UCSD-AML1 (cell line): ENCODE measurements around the gene SGO2.

Source experiments
- DNase-seq: peaks from one replicate; lab custom pipeline; 2025; ENCODE audit not compliant: unreplicated experiment; lab: John Stamatoyannopoulos, UW

Gene SGO2, protein sequence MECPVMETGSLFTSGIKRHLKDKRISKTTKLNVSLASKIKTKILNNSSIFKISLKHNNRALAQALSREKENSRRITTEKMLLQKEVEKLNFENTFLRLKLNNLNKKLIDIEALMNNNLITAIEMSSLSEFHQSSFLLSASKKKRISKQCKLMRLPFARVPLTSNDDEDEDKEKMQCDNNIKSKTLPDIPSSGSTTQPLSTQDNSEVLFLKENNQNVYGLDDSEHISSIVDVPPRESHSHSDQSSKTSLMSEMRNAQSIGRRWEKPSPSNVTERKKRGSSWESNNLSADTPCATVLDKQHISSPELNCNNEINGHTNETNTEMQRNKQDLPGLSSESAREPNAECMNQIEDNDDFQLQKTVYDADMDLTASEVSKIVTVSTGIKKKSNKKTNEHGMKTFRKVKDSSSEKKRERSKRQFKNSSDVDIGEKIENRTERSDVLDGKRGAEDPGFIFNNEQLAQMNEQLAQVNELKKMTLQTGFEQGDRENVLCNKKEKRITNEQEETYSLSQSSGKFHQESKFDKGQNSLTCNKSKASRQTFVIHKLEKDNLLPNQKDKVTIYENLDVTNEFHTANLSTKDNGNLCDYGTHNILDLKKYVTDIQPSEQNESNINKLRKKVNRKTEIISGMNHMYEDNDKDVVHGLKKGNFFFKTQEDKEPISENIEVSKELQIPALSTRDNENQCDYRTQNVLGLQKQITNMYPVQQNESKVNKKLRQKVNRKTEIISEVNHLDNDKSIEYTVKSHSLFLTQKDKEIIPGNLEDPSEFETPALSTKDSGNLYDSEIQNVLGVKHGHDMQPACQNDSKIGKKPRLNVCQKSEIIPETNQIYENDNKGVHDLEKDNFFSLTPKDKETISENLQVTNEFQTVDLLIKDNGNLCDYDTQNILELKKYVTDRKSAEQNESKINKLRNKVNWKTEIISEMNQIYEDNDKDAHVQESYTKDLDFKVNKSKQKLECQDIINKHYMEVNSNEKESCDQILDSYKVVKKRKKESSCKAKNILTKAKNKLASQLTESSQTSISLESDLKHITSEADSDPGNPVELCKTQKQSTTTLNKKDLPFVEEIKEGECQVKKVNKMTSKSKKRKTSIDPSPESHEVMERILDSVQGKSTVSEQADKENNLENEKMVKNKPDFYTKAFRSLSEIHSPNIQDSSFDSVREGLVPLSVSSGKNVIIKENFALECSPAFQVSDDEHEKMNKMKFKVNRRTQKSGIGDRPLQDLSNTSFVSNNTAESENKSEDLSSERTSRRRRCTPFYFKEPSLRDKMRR

DNA sequence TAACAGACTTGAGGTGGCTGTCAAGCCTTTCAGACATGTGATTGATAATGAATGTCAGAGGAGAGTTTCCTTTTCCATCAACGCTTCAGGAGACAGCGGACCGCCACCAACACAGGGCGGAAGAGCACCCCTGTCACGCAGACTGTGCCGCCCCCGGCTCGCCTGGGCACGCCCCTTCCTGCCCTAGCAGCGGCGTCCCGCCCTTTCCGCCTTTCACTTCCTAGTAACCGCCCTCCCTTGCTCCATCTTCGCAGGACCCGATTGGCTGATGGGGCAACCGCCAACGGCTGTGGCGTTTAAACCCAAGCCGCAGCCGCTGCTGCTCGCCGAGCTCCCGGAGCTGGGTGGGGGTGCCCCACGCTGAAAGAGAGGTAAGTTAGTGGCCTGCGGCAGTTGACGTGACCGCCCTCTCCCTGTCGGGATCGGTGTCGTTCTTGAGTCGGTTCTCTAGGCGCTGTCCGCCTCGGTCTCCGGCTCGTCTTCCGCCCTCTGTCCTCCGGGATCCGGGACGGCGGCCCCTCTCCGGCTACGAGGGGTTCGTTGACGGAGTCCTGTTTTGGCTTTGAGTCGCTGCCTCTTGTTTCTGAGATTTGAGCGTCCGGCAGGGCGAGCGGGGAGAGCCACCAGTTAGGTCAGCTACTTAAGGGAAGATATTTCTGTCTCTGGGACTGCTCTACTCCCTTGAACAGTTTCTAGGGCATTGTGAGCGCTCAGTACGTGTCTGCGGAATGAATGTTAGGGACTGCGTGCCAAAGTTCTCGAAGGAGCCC, at the start of gene SGO2:
SGO2 (plus strand) TSS at position 326 of the 770 bp plus-strand sequence. CDS start 6,769 bp downstream, outside the sequence.
- DNase-seq: peak; percentile 95

DNA sequence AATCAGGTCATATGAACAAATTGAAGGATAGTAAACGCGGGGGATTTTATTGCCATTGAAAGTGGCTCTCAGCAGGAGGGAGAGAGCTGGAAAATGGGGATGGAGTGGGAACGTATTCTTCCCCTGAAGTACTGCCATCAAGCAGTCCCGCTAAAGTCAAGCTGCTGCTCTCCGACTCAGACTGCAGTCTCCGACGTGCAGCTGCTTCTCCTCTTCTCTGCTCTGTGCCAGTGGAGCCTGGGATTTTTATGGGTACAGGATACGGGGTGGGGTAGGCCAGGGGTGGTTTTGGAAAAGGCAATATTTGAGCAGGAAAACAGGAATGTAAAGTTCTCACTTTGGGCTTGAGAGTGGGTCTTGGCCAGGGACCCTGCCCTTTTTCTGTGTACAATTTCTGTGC, 49.2 kb upstream of the SGO2 start:
- DNase-seq: no peak

DNA sequence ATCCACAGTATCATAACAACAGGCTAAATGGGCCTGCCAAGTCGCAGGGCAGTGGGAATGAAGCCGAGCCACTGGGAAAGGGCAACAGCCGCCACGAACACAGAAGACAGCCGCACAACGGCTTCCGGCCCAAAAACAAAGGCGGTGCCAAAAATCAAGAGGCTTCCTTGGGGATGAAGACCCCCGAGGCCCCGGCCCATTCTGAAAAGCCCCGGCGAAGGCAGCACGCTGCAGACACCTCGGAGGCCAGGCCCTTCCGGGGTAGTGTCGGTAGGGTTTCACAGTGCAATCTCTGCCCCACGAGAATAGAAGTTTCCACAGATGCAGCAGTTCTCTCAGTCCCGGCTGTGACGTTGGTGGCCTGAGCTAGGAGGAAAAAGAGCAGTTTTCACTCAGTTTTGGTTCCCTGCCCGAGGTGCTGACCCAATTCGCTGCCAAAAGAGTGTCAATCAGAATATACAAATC, 48.3 kb upstream of the SGO2 start:
- DNase-seq: no peak

DNA sequence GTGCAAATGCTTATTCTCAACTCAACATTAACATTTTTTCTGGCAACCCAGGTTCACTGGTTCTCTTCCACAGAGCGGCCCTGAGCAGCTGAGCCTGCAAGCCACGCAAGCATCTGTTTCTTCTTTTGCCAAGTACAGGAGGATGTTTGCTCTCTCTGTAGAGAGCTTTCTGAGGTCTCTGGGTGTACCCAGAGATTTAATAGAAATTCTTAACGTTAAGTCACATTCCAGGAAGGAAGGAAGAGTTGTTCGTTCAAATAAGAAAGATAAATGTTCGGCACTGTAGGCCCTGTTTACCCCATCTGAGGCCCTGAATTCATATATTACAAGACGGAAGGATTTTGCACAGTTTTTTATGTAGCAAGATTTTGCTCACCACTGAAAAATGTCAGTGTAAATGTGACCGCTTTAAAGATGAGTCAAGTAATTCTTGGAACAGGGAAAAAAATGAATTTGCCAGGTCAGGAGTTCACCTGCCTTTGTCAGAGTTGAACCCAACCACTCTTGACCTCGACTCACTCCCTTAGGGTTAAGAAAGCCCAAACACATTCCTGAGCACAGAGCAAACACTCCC, 46.2 kb upstream of the SGO2 start:
- DNase-seq: no peak

DNA sequence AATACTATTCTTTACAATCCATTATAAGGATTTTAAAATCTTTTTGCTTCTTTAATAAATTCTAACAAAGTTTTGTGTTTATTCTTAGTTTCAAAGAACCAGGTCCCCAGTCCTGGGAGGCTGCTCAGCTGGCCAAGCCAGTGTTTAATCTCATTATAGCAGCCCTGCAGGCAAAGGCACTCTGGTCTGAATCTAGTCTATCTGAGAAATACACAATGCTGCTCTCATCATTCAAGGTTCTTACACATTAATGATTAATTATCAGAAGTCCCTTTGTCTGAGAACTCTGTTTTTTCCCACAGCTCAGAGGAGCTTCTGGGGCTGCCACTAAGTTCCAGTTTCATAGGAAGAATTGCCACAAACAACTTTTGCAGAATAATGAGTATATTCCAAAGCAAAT, 43.8 kb upstream of the SGO2 start:
- no peak for DNase-seq

DNA sequence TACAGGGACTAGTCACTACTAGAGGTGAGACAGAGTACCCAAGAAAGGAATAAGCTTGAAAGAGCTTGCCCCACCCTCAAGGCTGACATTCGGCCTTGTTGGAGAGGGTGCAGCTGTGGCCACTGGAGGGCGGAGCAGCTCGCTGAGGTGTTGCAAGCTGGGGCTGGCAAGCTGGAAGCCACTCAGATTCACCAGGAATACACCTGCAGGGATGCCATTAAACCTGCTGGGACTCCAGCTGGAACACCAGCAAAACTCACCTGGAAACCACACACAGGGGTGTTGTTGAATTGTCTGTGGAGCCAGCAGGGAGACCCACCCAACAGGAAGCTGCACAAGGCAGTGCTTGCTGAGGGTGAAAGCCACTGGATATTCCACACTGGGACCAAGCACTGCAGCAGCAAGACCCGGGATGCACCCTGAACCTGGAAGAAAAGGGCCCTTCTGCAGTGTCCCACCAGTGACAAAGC, 42.2 kb upstream of the SGO2 start:
- DNase-seq: peak; percentile 56

DNA sequence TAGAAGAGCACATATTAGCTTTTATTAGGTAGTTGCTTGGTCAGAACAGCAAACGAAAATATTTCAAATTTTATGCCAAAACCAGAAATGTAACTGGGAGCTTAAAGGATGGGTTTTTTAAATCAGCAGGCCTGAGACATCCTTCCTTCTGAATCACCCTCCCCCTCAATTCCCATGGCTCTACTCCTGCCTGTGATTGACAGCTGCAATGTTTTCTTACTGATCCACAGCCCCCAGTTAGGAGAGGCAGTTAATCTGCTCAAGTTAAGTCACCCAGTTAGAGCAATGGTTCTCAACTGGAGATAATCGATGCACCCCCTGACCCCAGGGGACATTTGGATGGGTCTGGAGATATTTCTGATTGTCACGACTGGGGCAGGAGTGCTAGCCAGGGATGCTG, 41.1 kb upstream of the SGO2 start:
- DNase-seq: no peak

DNA sequence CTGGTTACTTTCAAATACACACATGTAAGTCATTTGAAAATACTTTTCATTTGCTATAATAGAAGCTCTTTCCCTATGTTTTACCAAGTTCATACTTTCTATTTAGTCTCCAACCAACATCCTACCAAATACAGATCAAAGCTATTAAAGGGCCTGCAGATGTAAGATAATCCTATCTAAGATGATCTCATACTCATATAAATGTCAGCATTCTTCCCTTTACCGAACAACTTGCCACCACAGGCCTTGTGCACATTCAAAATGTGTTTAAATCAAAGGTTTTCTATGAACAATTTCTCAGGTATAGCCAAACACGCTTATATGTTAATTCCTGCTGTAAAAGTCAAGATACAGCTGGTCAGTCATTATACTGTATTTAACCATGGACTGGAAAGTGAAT, 39.5 kb upstream of the SGO2 start:
- DNase-seq: no peak

DNA sequence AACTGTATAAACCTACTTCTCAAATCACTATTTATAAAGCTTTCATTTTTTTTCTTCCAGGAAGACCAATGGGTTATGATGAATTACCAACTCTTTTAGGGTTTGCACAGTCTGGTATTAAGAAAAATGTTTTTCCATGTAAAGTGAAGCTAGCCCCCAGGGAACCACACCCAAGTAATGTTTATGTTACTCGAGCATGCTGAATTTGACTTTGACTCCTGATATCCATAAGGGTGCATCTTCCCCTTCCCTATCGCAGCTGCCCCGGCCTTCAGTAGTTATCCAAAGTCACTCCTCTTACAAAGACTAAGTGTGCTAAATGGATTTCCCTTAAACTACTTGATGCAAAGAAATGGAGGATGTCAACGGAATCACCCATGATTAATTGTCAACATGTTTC, 37.8 kb upstream of the SGO2 start:
- no peak for DNase-seq

DNA sequence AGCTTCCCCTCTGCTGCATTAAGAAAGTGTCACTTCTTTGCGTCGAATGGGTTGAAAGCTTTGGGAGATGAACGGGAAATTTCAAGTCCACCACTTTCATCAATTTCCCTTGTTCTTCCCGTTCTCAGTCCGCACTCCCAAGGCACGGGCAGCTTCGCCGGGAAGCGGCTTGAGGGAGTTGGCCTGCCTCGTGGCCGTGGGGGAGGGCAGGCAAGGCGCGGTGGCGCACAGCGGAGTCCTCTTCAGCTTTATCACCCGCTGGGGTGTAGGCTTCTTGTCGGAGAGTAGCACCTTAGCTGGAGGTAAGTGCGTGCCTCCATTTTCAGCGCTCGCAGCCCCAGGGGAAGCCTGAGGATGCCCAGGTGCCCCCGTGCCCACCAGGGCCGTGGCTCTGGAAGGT, 36.0 kb upstream of the SGO2 start:
- no peak for DNase-seq

DNA sequence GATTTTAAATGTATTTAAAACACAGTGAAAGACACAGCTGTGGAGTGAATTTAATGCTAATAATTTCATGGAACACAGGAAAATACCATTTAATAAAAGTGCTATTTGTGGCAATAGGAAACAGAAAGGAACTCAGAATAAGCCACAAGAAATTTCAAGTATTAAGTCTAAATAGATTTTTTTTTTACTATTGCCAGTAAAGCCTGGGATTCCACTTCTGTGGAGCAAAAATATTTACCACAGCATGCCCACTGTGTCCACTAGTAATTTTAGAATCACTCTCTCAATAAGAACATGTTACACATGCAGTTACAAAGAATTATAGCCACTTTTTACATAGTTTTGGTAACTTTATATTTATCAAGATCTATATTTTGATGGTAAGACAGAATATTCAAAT, 33.4 kb upstream of the SGO2 start:
- no peak for DNase-seq

DNA sequence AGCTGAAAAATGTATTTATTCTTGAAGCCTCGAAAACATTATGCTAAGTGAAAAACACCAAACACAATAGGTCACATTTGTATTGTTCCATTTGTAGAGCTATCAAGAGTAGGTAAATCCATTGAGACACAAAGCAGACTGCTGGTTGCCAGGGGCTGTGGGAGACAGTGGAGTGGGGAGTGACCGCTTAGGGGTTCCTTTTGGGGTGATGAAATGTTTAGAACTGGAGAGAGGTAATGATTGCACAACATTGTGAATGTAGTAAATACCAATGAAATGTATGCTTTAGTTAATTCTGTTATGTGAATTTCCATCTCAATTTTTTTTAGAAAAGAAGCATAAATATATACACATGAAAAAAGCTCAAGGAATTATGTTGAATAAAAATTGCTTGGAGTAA, 32.0 kb upstream of the SGO2 start:
- DNase-seq: no peak

DNA sequence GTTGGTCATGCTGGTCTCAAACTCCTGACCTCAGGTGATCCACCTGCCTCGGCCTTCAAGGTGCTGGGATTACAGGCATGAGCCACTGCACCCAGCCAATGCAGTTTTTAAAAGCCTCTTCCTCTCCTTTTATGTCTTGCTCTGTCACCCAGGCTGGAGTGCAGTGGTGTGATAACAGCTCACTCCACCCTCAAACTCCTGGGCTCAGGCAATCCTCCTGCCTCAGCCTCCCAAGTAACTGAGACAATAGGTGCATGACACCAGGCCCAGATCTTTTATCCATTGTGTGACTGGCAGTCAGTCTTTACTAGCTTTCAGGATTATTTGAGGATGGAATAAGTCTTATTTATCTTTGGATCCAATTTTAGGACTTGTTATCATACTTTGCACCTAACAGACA, 29.3 kb upstream of the SGO2 start:
- no peak for DNase-seq

DNA sequence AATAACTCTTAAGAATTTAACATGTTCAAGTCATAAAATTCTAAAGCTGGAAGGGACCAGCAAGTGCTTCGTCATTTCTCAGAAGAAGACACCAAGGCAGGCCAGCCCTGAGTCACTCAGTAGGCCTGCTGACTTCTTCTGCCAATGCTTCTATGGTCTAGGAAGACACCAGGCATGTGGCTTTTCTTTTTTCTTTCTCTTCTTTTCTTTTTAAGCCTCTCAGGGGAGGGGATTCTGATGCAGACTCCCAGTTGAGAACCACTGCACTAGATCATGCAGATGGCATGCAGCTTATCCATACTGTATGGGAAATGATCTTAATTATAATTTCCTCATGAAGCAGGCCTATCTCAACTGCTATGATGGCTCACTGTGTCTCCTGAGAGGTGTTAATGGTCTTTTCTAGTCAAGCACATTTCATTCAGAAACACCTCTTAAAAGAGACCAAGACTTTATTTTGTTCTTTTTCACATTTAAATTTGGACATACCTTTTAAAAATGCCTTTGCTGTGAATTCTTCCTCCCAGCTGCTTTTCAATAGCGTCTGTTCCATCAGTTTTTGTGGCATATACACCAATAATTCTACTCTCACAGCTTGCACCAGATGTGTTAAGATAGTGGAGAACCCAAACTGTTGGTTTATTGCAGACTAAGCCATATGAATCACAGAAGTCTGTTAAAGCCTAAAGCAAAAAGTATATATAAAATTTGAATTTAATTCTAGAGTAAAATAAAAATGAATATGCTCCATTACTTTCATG, 27.4 kb upstream of the SGO2 start:
- DNase-seq: no peak

DNA sequence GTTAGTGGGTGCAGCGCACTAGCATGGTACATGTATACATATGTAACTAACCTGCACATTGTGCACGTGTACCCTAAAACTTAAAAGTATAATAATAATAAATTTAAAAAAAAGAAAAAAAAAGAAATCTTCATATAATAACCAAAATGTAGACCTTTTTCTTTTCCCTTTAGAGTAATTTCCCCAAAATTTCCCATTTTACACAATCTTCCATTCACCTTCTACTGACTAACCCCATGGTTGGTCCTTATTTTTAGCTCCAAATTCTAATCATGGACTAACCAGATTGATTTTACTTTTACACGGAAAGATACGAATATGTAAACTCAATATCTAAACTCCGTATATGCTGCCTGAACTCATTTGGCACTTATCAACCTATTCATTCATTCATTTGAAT, 23.8 kb upstream of the SGO2 start:
- DNase-seq: no peak

DNA sequence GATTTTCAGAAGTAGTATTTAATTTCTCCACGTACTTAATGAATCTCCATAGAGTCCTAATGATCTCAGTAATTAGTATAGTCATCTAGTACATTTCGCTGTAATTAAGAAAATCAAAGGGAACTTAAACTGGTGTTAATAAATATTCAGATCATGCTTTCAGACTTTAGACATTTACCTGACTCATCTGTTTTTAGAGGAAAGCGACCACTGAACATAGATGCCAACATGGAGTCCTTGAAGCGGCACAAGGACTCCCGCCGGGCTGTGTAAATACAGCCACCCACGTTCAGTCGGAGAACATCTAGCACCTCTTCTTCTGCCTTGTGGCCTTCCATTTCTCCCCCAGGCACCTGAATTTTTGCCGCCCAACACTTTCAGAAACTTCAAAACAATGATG, 19.3 kb upstream of the SGO2 start:
- no peak for DNase-seq

DNA sequence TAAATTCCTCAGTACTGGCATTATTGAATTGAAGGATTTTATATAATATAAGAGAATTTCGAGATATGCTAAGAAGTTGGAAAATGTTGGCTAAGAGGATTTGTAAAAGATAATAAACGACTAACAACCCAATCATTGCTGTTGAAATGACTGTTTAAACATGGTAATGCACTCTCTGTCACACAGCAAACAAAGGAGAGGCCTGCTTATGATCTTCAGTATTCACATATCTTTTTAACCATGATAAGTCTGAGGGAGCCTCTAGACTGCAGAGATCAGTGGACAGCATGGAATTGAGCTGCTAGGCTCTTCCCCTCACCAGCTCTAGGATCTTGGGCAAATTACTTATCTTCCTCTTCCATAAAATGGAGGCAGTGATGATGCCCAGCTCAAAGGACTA, 18.8 kb upstream of the SGO2 start:
- no peak for DNase-seq

DNA sequence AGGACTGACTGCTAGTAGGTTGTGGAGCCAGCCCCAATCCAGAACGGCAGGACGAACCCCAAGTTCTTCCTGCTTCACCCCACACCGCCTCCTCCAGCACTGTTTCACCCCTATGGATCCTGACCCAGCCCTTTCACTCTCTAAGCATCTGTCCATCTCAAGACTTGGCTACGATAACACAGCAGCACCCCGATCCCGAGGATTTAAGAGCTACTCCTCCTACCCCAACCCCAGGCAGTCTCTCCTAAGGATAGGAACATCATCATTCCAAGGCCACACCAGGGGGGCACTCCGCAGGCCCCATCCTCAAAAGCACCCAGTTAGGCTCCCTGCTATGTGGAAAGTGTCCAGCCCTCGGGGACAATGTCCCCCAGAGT, 16.8 kb upstream of the SGO2 start:
- no peak for DNase-seq

DNA sequence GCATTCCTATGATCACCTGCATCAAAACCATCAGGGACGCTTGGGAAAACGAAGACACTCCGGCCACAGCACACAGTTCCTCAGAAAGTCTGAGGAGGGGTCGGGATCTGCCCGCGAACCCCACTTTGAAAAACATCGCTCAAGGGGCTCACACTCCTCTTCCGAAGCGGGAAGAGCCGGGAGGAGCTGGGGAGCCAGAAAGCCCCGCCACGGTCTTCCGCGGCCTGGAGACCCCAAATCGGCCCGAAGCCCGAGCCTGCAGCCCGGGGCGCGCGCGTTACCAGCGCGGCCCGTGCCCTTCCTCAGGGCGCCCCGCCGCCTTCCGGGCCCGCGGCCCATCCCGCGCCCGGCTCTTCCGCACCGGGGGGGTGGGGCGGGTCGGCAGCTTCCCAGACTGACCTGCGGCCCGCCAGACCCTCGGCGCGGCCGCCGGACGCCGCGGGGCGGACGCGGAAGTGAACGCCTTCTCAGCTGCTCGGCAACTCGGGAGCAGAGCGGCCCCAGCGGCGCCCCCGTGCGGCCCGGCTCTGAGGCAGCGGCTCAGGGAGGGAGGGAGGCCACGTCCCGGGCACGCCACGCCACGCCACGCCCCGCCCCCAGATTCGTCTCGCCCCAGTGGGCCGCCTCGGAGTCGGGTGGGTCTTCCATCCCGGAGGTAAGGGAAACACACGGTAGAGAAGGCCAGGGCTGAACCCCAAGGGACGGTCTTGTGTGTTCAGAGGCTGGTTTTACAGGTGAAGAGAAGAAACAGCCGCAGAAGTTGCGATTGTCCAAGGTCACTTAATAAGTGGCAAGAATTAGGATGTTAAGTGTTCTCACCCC, 16.2 kb upstream of the SGO2 start, which contains the start of gene KCTD18:
KCTD18 (minus strand) TSS at position 457 of the 822 bp plus-strand sequence. CDS start 3,052 bp downstream, outside the sequence.
- peak; percentile 95 for DNase-seq
